Measurements from ENCODE around the gene FAM131B. TPM values are rescaled to one million over a fixed set of nuclear protein-coding genes. Genes with fewer than 3 reads are reported as not detected.

Gene FAM131B
- total and polyA plus RNA-seq, 9 of the 15 experiments (the other 6 are each of a cell fraction or from before 2014, with no cell fraction given), result 0.03 to 0.04 TPM; not detected in 7

GRCh38 chr7:143387156-143387975 is 24.9 kb upstream of the FAM131B start (continued):
- TF ChIP-seq, protein P1, sequence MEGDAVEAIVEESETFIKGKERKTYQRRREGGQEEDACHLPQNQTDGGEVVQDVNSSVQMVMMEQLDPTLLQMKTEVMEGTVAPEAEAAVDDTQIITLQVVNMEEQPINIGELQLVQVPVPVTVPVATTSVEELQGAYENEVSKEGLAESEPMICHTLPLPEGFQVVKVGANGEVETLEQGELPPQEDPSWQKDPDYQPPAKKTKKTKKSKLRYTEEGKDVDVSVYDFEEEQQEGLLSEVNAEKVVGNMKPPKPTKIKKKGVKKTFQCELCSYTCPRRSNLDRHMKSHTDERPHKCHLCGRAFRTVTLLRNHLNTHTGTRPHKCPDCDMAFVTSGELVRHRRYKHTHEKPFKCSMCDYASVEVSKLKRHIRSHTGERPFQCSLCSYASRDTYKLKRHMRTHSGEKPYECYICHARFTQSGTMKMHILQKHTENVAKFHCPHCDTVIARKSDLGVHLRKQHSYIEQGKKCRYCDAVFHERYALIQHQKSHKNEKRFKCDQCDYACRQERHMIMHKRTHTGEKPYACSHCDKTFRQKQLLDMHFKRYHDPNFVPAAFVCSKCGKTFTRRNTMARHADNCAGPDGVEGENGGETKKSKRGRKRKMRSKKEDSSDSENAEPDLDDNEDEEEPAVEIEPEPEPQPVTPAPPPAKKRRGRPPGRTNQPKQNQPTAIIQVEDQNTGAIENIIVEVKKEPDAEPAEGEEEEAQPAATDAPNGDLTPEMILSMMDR (IDR thresholded peaks at IDR 0.05 in 2 of 3, conservative IDR thresholded peaks at IDR 0.05 in 1 of 3; ENCODE audit: insufficient read depth in 2 of 3, low read depth in 1 of 3, low read length in 3 of 3), result peak; percentile 44 to 60 (median 54)
- TF ChIP-seq TEAD4 (IDR thresholded peaks at IDR 0.05; ENCODE audit: low read length), result no peak
- peak; percentile 57; the same call in 1 of the 2 replicates for TF ChIP-seq TEAD4 (CRISPR knock-in tag; IDR thresholded peaks at IDR 0.05; ENCODE audit: borderline replicate concordance)
- TF ChIP-seq, protein P2, sequence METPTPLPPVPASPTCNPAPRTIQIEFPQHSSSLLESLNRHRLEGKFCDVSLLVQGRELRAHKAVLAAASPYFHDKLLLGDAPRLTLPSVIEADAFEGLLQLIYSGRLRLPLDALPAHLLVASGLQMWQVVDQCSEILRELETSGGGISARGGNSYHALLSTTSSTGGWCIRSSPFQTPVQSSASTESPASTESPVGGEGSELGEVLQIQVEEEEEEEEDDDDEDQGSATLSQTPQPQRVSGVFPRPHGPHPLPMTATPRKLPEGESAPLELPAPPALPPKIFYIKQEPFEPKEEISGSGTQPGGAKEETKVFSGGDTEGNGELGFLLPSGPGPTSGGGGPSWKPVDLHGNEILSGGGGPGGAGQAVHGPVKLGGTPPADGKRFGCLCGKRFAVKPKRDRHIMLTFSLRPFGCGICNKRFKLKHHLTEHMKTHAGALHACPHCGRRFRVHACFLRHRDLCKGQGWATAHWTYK (CRISPR knock-in tag; IDR thresholded peaks at IDR 0.05), result no peak
- TF ChIP-seq PRMT5 (CRISPR knock-in tag; IDR thresholded peaks at IDR 0.05), result no peak
- TF ChIP-seq ESRRA (IDR thresholded peaks at IDR 0.05; ENCODE audit: borderline replicate concordance, low read depth), result no peak
- TF ChIP-seq ZNF778 (CRISPR knock-in tag; IDR thresholded peaks at IDR 0.05), result no peak
- TF ChIP-seq ZBTB8A (IDR thresholded peaks at IDR 0.05; ENCODE audit: partially characterized antibody), result no peak
- TF ChIP-seq HNRNPL (IDR thresholded peaks at IDR 0.05; ENCODE audit: low read depth, low read length), result no peak
- TF ChIP-seq, protein P3, sequence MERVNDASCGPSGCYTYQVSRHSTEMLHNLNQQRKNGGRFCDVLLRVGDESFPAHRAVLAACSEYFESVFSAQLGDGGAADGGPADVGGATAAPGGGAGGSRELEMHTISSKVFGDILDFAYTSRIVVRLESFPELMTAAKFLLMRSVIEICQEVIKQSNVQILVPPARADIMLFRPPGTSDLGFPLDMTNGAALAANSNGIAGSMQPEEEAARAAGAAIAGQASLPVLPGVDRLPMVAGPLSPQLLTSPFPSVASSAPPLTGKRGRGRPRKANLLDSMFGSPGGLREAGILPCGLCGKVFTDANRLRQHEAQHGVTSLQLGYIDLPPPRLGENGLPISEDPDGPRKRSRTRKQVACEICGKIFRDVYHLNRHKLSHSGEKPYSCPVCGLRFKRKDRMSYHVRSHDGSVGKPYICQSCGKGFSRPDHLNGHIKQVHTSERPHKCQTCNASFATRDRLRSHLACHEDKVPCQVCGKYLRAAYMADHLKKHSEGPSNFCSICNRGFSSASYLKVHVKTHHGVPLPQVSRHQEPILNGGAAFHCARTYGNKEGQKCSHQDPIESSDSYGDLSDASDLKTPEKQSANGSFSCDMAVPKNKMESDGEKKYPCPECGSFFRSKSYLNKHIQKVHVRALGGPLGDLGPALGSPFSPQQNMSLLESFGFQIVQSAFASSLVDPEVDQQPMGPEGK (CRISPR knock-in tag; IDR thresholded peaks at IDR 0.05; ENCODE audit: borderline replicate concordance), result no peak
- no peak for TF ChIP-seq HDAC8 (tag; IDR thresholded peaks at IDR 0.05)
- TF ChIP-seq MLX (CRISPR knock-in tag; conservative IDR thresholded peaks at IDR 0.05), result no peak
- peak; percentile 77 for TF ChIP-seq RBFOX2 (IDR thresholded peaks at IDR 0.05; ENCODE audit: low read depth, low read length)
- no peak for TF ChIP-seq RFX5 (IDR thresholded peaks at IDR 0.05; ENCODE audit: low read depth, low read length)
- no peak for TF ChIP-seq ZNF316 (IDR thresholded peaks at IDR 0.05)
